Measurements from ENCODE around the gene CACNB4. TPM values are rescaled to one million over a fixed set of nuclear protein-coding genes. Genes with fewer than 3 reads are reported as not detected.

Gene CACNB4
- polyA plus RNA-seq, 1 of the 3 experiments (the other 2 are of a cell fraction), result 0.18 TPM

- Histone ChIP-seq H3K4me2 (no peak overlapping the region), H3K4me3 (ENCODE audit: low read depth in 2 of 2, low read length in 1 of 2) (no peak overlapping the region), H3K4me1 (ENCODE audit: control insufficient read depth in 1 of 2, insufficient read depth in 2 of 2, low read depth in 1 of 2, low read length in 1 of 2) (no peaks in the 10 kb centered on the region), H3K9me2 (no peaks in the 10 kb centered on the region), H3K79me2 (ENCODE audit: insufficient read depth) (no peaks in the 10 kb centered on the region), H4K20me1 (ENCODE audit: insufficient read depth) (no peaks in the 10 kb centered on the region), H3F3A (replicated peaks; ENCODE audit: insufficient read depth) (peaks cover 8% of the 10 kb centered on the region), H3K36me3 (replicated peaks in 1 of 2; ENCODE audit: control insufficient read depth in 1 of 2, insufficient read depth in 2 of 2, low read length in 1 of 2) (no peaks in the 10 kb centered on the region), H3K9ac (no peak overlapping the region), H3K27me3 (ENCODE audit: insufficient read depth) (peaks cover 5% of the 10 kb centered on the region; the same call in 1 of the 2 replicates), H3K27ac (ENCODE audit: low read depth in 2 of 2, low read length in 1 of 2) (peak overlapping the region in 1 of 2 experiments; percentile 35; a peak in 1 of 4 replicates), H2AFZ (ENCODE audit: low read depth) (no peak overlapping the region), H3K9me3 (no peaks in the 10 kb centered on the region)
- 7% methylated on average over 2 of the region's 2 CpGs for WGBS (ENCODE audit: low lambda C conversion rate)
- DNase-seq, result no peak
- POLR2A ChIA-PET, result no interaction called here
- TF ChIP-seq FOSL2 (IDR thresholded peaks at IDR 0.05; ENCODE audit: borderline replicate concordance, low read depth) (peak; percentile 69), TAF1 (IDR thresholded peaks at IDR 0.05; ENCODE audit: borderline replicate concordance, low read depth, low read length) (no peak), TEAD4 (IDR thresholded peaks at IDR 0.05; ENCODE audit: borderline replicate concordance, insufficient read depth) (peak; percentile 73; the same call in 1 of the 2 replicates), NFIC (IDR thresholded peaks at IDR 0.05; ENCODE audit: borderline replicate concordance) (peak; percentile 64), JUND (IDR thresholded peaks at IDR 0.05) (peak; percentile 73), TCF12 (IDR thresholded peaks at IDR 0.05) (peak; percentile 67), FOXM1 (IDR thresholded peaks at IDR 0.05; ENCODE audit: low read depth) (no peak), CTCF (IDR thresholded peaks at IDR 0.05) (peak; percentile 46), PBX3 (IDR thresholded peaks at IDR 0.05) (peak; percentile 44; the same call in 1 of the 2 replicates)
- CTCF ChIA-PET, result no interaction called here
These were observed 44.3 kb downstream of the CACNB4 start for GRCh38 chr2:152054593-152054992.

GRCh38 chr2:152051436-152051835 is 47.4 kb downstream of the CACNB4 start:
- 69% methylated on average over 3 of the region's 3 CpGs for WGBS (ENCODE audit: low lambda C conversion rate)
- TF ChIP-seq FOXJ3 (CRISPR knock-in tag; IDR thresholded peaks at IDR 0.05), result no peak
- TF ChIP-seq TCF12 (IDR thresholded peaks at IDR 0.05), result no peak
- TF ChIP-seq PBX3 (IDR thresholded peaks at IDR 0.05), result no peak
- TF ChIP-seq USF1 (IDR thresholded peaks at IDR 0.05; ENCODE audit: borderline replicate concordance, low read depth), result no peak
- no peak for TF ChIP-seq GATA2 (CRISPR knock-in tag; IDR thresholded peaks at IDR 0.05)
- TF ChIP-seq MAX (IDR thresholded peaks at IDR 0.05; ENCODE audit: low read depth), result no peak
- TF ChIP-seq MEF2A (IDR thresholded peaks at IDR 0.05; ENCODE audit: borderline replicate concordance, low read depth), result no peak
- no peak for TF ChIP-seq USF2 (IDR thresholded peaks at IDR 0.05; ENCODE audit: borderline replicate concordance, low read depth, low read length)
- TF ChIP-seq REST (IDR thresholded peaks at IDR 0.05; ENCODE audit: low read depth, low read length), result no peak
- H3K4me1 ChIP-seq (ENCODE audit: control insufficient read depth in 1 of 2, insufficient read depth in 2 of 2, low read depth in 1 of 2, low read length in 1 of 2), result peaks cover 0 to 3% of the 10 kb centered on the region in 2 experiments; a peak in 2 of 4 replicates
- H3K9ac ChIP-seq, result no peak overlapping the region
- no peaks in the 10 kb centered on the region for H3K9me3 ChIP-seq
- H3K79me2 ChIP-seq (ENCODE audit: insufficient read depth), result no peaks in the 10 kb centered on the region
- H3K27me3 ChIP-seq (ENCODE audit: insufficient read depth), result peaks cover 12% of the 10 kb centered on the region
- no peak overlapping the region for H2AFZ ChIP-seq (ENCODE audit: low read depth)
- ChIA-PET CTCF (no interaction called here), POLR2A (no interaction called here)
- no peak overlapping the region for H3K27ac ChIP-seq (ENCODE audit: low read depth in 2 of 2, low read length in 1 of 2)
- H3F3A ChIP-seq (replicated peaks; ENCODE audit: insufficient read depth), result peaks cover 8% of the 10 kb centered on the region
- no peaks in the 10 kb centered on the region for H3K9me2 ChIP-seq
- H3K4me2 ChIP-seq, result no peak overlapping the region
- no peaks in the 10 kb centered on the region for H3K36me3 ChIP-seq (replicated peaks in 1 of 2; ENCODE audit: control insufficient read depth in 1 of 2, insufficient read depth in 2 of 2, low read length in 1 of 2)
- no peaks in the 10 kb centered on the region for H4K20me1 ChIP-seq (ENCODE audit: insufficient read depth)
- no peak overlapping the region for H3K4me3 ChIP-seq (ENCODE audit: low read depth in 2 of 2, low read length in 1 of 2)
- DNase-seq, result no peak

Measured in SK-N-SH (cell line).